Stimulated activated CD4-positive, alpha-beta T cell treated with anti-CD3 and anti-CD28 coated beads, Interleukin-4, amount 100 ng/mL, for 24 hours (primary cell): ENCODE measurements around the gene ALDOB.
A peak's percentile ranks its signal among the peaks of the same experiment; 100 is the strongest.
"Not testable (repeated sequence)": the region's sequence is repeated elsewhere in the genome, so short reads cannot be mapped to it uniquely, and the experiment has no call there.

Experiments
- DNase-seq: peaks from one replicate; pipeline ENCODE4 v3.0.0-alpha.2; 2020

The ALDOB gene

DNA sequence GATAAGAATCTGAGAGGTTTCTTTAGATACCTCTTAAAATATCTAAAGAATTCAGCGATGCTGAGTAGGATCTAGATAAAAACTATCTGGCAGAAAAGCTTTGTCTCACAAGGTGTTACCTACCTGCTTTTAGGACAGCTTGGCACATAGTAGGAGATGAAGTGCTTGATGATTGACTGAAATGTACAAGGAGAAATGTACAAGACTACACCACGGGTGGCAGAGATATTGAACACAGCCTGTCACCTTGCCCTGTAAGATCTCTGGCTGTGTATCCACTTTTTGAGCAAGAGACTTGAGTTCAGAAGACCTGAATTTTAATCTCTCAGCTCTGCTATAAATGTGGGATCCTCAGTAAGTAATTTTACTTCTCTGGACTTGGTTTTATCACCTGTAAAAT is 15.7 kb downstream of the ALDOB start:
- DNase-seq, result no peak

DNA sequence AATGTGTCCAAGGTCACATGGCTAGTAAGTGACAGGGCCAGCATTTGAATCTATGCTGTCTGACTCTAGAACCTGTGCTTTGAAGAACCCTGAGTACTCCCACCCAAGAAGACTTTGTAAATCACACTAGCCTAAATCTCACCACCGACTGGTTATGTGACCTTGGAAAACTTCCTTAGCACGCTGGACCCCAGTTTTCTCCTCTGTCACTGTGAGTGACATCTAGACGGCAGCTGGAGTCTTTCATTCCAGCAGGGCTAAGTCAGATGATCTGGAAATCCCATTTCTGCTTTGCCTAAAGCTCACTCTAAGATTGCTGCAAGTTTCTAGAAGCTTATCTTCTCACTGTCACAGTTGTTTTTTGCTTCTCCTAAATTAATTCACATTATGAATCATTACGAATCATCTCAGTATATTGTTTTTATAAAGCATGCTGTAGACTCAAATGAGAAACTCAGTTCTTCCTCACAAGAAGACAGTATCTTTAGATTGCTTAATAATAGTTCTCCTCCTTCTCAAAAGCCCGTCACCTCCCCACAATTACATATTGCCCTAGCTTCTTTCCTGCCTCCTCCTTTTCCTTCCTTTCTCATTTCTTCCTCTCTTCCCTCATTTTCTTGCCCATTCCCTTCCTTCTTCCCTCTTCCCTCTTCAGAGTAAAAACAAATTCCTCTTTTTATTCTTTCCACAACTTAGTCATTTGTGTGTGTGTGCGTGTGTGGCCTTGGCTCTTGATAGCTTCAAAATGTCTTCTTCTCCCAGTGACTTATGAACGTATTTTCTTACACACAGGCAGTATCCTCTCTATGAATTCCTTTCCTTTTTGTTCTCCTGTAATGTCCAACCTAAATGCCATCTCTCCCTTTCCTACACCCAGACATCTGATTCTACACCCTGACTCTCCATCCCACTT is 16.8 kb downstream of the ALDOB start:
- DNase-seq, result no peak

DNA sequence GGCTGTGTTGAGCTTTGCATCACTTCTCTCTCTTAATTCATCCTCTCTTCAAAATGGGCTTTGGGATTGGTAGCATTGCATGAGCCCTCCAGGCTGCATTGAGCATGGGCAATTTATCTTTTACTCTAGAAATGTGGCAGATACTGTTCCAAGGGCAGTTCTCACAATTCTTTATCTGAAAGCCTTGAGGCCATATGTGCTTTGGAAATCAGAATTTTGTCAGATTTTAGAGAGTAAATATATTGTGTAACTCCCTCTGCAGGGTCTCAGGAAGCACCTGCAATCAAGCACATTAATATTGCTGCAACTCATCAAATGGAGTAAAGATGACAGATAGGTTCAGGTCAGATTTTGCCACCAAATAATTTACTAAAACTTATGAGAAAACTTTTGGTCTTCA is 17.6 kb downstream of the ALDOB start:
- DNase-seq, result no peak

DNA sequence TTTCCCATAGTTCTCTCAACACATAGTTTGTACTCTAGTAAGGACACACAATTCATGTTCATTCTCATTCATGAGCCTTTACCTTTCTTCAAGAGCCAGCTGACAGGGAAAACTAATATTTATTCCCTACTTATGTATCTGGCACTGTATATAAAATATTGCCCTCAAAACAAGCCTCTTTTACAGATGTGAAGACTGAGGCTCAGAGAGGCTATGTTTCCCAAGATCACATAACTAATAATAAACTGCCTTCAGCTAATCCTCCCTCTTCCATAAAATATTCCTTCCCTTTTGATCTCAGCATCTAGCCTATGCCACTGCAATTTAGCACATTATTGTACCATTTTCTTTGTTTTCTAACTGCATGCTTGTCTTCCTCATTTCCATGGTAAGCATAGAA is 18.2 kb downstream of the ALDOB start:
- no peak for DNase-seq

DNA sequence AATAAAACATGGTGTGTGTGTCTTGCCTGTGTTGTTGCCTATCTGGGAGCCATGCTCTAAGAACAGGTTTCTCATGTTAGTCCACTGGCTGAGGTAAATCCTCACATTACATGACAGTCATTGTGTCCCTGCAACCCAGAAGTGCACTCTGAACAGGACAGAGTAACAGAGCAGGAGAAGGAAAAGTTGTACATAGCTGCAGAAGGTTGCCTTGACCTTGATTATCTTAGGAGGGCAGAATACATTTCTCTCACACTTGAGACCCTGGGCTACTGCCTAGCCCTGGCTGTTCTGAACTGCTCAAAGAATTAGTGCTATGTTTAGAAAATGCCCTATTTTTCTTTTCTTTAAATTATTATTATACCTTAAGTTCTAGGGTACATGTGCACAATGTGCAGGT is 20.0 kb downstream of the ALDOB start:
- DNase-seq, result no peak

DNA sequence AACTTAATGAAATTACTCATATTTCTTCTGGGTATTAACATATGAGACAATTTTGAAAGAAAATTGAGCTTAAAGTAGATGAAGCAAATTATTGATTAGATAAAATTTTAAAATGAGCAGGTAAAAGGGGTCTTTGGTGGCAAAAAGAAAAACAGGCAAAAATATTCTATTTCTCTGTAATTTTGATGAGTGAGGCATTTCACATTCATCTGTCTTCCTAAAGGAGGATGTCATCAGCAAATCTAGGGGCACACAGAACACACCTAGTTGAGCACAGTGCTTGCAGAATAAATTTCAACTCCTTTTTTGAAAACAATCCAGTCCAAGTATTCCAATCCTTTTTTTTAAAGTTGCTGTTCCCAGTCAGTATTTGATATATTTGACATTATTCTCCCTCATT is 20.7 kb downstream of the ALDOB start:
- DNase-seq, result no peak

DNA sequence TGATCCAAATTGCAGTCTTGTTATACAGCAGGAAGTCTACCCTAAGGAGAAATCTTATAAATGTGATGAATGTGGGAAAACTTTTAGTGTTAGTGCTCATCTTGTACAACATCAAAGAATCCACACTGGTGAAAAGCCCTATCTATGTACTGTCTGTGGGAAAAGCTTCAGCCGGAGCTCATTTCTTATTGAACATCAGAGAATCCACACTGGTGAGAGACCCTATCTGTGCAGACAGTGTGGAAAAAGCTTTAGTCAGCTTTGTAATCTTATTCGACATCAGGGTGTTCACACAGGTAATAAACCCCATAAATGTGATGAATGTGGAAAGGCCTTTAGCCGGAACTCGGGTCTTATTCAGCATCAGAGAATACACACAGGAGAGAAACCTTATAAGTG is 26.5 kb downstream of the ALDOB start:
- DNase-seq, result no peak

DNA sequence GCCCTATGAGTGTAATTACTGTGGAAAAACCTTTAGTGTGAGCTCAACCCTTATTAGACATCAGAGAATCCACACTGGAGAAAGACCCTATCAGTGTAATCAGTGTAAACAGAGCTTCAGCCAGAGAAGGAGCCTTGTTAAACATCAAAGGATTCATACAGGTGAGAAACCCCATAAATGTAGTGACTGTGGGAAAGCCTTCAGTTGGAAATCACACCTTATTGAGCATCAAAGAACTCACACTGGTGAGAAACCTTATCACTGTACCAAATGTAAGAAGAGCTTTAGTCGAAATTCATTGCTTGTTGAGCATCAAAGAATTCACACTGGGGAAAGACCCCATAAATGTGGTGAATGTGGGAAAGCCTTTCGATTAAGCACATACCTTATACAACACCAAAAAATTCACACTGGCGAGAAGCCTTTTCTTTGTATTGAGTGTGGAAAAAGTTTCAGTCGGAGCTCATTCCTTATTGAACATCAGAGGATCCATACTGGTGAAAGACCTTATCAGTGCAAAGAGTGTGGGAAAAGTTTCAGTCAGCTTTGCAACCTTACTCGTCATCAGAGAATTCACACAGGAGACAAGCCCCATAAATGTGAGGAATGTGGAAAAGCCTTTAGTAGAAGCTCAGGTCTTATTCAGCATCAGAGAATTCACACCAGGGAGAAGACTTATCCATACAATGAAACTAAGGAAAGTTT is 27.0 kb downstream of the ALDOB start:
- no peak for DNase-seq

DNA sequence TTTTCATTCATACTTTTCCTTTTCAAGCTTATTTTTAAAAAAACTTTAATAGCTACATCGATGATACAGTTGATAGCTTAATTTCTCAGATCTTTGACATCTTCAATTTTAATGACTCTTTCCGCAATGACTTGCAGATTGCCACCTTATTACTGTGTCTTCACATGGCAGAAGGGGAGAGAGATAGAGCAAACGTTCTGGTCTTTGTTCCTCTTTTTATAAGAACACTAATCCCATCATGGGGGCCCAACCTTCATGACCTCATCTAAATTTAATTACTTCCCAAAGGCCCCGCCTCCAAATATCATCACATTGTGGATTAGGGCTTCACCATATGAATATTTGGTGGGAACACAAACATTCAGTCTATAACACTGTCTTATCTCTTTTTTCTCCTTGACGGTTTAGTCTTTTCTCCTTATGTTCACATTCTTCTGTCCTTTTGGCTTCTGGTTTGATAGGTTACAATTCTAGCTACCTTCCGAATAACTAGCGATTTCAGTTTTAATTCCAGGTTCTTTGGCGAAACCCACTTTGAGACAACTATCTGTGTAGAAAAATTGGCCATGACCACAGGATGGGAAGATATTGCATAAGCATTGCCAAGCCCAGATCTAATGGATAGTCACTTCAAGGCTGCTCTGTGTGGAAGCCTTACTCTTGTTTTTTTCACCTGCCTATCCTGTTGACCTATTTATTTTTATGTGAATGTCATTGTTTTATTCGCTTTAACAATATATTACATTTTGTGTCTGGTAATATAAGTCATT is 31.9 kb downstream of the ALDOB start:
- DNase-seq, result no peak

DNA sequence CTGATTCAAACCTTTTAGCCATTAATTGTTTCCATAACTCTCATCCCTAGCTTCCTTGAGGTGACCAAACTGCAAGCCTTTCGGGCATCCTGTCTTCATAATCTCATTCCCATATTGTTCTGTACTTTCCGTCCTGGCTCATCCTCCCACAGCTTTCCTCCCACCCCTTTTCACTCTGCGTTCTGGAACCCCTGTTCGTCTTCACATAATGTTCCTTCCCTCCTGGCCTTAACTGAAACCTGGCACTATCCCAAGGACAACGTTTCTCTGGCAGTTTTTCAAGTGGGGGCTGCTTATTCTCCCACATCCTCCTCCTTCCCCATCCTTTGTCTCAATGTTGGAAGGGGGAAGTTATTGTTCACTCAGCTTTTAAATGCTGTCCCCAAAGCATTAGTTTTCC is 35.5 kb downstream of the ALDOB start:
- no peak for DNase-seq

DNA sequence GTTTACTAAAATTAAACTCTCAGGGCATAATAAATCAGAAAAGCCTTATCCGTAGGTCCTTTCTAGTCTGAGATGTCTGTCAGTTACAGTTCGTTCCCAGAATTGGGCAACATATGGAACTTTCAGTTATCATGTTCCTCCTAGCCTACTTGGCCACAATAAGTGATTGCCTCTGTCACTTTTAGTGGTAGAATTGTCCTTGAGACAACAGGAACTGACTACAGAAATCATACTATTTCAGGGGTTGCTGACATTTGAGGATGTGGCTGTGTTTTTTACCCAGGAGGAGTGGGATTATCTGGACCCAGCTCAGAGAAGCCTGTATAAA is 36.0 kb downstream of the ALDOB start:
- no peak for DNase-seq

DNA sequence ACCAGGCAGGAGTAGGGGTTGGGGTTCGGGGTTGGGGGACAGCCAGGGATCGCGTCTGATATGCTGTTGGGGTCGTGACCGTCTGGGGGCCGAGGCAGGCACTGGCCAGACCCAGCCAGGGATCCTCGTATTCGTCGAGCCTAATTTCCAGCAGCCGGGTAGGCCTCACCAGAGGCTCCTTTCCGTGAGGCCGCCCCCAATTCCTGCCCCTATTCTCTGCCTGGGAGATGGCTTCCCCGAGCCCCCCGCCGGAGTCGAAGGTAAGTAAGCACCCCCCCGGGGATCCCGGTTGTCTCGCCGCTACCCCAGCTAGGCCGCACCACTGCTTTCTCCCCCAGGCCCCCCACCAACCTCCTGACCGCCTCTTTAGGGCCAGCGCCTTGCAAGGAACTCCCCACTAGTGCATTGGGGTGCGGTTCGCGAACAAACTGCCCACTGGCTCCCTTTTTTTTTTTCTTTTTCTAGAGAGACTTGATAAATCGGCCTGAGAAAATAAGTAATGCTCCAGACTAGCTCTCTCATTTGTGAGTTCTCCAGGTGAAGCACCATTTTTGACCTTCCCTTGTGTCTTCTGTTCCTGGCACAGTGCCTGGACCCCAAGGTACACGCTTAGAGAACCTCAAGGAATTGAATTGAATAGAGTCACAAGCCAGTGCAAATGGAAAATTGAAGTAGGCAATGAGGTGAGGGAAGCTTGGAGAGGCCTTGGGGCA is 36.5 kb downstream of the ALDOB start:
- no peak for DNase-seq

DNA sequence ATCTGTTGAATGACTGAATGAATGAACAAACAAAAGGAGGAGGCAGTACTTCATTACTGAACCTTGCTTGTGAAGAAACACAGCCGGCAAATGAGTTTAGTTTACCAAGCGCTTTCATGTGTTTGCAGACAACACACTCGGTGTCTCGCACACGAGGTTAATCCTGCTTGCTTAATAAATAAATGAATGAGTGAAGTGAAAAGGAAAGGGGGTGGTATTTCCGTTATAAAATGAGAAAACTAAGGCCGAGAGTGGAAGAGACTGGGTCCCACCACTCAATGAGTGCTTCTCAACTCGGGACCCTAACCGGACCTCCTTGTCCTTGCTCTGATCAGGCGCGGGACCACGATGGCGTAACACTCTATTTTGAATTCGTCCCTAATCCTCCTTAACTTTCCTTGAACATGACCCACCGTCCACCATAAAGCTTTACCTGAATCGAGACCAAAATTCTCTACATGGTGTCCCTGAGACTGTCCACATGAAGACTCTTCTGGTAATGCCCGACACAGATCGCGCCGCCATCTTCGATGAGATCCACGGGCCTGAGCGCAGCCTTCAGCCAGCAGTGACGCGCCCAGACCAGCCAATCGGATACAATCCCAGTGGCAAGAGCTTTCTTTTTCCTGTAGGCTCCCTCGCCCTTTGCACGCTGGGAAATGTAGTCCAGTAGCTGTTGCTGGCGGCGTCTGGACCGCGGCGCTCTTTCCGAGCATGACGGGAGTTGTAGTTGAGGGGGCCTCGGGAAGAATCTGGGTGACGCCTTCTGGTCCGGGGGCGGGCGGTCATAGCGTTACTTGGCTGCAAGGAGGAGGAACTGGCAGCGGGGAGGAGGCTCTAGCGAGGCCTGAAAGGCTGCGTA is 37.3 kb downstream of the ALDOB start, which contains the start of the genes MRPL50 and ZNF189:
TSS of gene MRPL50 (minus strand) at position 551 of the 862 bp plus-strand sequence. CDS start at position 525, 26 bp downstream.
TSS of gene ZNF189 (plus strand) at position 784 of the 862 bp plus-strand sequence. CDS start 306 bp downstream, outside the sequence.
- DNase-seq, result peak; percentile 97

DNA sequence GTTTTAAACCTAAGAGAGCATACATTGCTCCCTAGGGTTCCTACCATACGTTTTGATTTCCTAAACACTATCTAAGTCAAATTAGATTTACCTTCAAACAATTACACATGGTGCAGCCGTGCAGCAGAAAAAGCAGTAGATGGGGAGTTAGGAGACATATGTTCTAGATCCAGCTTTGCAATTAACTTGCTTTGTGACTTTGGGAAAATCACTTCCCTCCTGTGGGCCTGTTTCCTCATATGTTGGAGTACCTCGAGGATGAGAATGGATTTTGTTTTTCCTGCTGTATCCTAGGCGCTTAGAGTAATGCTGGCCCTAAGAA is 37.9 kb downstream of the ALDOB start:
- no peak for DNase-seq

DNA sequence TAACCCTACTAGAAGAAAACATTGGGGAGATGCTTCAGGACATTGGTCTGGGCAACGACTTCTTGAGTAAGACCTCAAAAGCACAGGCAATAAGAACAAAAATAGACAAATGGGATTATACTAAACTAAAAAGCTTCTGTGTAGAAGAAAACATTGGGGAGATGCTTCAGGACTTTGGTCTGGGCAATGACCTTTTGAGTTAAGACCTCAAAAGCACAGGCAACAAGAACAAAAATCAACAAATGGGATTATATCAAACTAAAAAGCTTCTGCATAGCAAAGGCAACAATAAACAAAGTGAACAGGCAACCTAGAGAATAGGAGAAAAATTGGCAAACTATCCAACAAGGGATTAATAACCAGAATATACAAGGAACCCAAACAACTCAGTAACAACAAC is 40.9 kb downstream of the ALDOB start:
- no peak for DNase-seq

DNA sequence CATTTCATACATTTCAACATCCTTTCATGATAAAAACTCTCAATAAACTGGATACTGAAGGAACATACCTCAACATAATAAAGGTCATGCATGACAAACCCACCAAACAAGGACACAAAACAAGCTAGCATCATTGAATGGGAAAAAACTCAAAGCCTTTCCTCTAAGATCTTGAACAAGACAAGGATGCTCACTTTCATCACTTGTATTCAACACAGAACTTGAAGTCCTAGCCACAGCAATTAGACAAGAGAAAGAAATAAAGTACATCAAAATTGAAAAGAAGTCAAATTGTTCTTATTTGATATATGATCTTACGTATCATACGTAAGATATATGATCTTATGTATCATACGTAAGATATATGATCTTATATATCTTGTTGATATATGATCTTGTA is 42.4 kb downstream of the ALDOB start:
- DNase-seq, result no peak

DNA sequence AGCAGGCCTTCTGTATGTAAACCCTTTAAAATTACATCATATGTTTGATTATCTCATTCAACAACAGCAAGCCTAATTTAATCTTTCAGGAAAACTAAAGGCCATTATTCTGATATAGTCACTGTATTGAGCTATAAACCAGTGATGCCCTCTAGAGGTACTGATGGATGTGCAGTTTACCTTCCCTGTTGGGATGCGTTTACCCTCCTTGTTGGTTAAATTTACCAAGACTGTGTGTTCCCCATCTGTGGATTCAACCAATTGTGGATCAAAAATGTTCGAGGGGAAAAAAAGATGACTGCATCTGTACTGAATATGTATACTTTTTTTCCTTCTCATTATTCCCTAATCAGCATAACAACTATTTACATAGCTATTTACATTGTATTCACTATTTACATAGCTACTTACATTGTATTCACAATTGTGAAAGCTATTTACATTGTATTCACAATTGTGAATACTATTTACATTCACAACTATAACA is 47.0 kb downstream of the ALDOB start:
- DNase-seq, result no peak

DNA sequence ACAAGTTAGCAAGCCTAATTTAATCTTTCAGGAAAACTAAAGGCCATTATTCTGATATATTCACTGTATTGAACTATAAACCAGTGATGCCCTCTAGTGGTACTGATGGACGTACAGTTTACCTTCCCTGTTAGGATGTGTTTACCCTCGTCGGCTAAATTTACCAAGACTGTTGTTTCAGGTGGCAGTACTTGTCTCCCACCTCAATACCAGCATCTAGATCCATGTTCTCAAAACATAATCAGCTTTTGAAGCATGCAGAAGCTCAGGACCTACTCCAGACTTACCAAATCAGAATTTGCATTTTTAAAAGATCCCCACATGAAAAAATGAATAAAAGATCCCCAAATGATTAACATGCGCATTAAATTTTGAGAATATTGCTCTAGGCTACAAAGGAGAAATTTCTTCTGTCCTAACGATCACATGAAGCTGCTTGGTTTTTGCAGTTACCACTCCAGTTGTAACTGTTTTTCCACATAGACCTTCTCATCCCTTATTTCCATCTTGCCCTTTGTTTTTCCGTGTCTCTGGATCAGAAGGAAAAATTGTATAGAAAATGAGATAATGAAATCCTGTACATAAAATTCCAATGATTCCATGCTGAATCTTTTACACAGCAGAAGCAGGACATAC is 47.6 kb downstream of the ALDOB start:
- DNase-seq, result no peak

DNA sequence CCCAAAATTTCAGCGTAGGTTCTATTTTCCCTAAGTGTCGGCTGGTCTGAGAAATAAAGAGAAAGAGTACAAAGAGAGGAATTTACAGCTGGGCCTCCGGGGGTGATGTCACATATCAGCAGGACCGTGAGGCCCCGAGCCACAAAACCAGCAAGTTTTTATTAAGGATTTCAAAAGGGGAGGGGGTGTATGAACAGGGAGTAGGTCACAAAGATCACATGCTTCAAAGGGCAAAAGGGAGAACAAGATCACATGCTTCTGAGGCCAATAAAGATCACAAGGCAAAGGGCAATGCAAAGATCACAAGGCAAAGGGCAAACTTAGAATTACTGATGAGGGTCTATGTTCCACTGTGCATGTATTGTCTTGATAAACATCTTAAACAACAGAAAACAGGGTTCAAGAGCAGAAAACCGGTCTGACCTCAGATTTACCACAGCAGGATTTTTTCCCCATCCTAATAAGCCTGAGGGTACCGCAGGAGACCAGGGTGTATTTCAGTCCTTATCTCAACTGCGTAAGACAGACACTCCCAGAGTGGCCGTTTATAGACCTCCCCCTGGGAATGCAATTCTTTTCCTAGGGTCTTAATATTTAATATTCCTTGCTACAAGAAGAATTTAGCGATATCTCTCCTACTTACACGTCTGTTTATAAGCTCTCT is 50.6 kb downstream of the ALDOB start, which contains the start of gene BAAT:
TSS of gene BAAT (minus strand) at position 134 of the 664 bp plus-strand sequence. CDS start 13,602 bp downstream, outside the sequence.
- DNase-seq, result not testable (repeated sequence)

DNA sequence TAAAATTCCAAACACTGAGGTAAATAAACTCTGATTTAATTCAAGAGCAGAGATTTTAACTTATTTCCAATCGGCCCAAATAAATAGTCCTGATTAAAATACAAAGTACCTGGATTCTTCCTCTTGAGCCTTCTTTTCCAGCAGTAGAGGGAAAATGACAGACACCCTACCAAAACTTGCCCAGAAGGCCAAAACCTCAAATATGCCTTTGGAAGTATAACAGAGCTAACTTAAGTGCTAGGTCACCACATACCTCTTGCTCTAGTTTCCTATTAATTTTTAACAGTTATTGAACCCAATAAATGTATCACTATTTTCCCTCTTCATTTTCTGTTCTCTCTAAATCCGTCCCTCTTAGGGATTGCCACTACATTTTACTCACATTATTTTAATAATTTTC is 52.2 kb downstream of the ALDOB start:
- no peak for DNase-seq
